Astrocyte of the spinal cord (primary cell): ENCODE results near the gene USHBP1.
A peak's percentile ranks its signal among the peaks of the same experiment; 100 is the strongest.

Experiments
- DNase-seq: peaks from one replicate; pipeline ENCODE4 v3.0.0; 2011; ENCODE audit warnings: low read depth, low spot score
- H3K4me3 ChIP-seq: 2 replicates; pipeline ENCODE4 v1.5.1; 2011; ENCODE audit warnings: low read depth, mild to moderate bottlenecking, low read length, moderate library complexity
- CTCF ChIP-seq: IDR thresholded peaks from 2 replicates; pipeline ENCODE4 v1.5.1; 2012; ENCODE audit warnings: low read depth, mild to moderate bottlenecking, low read length, inconsistent platforms
- in situ Hi-C: cut with HindIII; loops from 2 replicates; pipeline ENCODE4 v1.10.0; 2017; ENCODE audit warnings: low sequenced_read_pairs

USHBP1 gene

GRCh38 chr19:17205237-17206140, 59.1 kb downstream of the USHBP1 start:
- DNase-seq, result peak; percentile 49
- TF ChIP-seq CTCF, result peak; percentile 81
- in situ Hi-C loops, result no loop called here
- H3K4me3 ChIP-seq, result no peak overlapping the region

GRCh38 chr19:17202713-17203112, 61.8 kb downstream of the USHBP1 start:
- TF ChIP-seq CTCF, result no peak
- H3K4me3 ChIP-seq, result no peak overlapping the region
- DNase-seq, result no peak
- in situ Hi-C loops, result no loop called here

- in situ Hi-C loops, result no loop called here
These were observed 62.3 kb downstream of the USHBP1 start for GRCh38 chr19:17202249-17202648.

GRCh38 chr19:17200408-17201079, 64.0 kb downstream of the USHBP1 start:
- no peak for DNase-seq
- in situ Hi-C loops, result no loop called here
- no peak overlapping the region for H3K4me3 ChIP-seq
- no peak for TF ChIP-seq CTCF

More at GRCh38 chr19:17202249-17202648, 62.3 kb downstream of the USHBP1 start:
- no peak for DNase-seq
- TF ChIP-seq CTCF, result no peak
- H3K4me3 ChIP-seq, result no peak overlapping the region
